ENCODE results near the gene MTG2. TPM values are rescaled to one million over a fixed set of nuclear protein-coding genes. Genes with fewer than 3 reads are reported as not detected.
A peak's percentile ranks its signal among the peaks of the same experiment; 100 is the strongest.

The MTG2 gene
- total RNA-seq, 1 experiment from 2014 or later, result 110 TPM

DNA sequence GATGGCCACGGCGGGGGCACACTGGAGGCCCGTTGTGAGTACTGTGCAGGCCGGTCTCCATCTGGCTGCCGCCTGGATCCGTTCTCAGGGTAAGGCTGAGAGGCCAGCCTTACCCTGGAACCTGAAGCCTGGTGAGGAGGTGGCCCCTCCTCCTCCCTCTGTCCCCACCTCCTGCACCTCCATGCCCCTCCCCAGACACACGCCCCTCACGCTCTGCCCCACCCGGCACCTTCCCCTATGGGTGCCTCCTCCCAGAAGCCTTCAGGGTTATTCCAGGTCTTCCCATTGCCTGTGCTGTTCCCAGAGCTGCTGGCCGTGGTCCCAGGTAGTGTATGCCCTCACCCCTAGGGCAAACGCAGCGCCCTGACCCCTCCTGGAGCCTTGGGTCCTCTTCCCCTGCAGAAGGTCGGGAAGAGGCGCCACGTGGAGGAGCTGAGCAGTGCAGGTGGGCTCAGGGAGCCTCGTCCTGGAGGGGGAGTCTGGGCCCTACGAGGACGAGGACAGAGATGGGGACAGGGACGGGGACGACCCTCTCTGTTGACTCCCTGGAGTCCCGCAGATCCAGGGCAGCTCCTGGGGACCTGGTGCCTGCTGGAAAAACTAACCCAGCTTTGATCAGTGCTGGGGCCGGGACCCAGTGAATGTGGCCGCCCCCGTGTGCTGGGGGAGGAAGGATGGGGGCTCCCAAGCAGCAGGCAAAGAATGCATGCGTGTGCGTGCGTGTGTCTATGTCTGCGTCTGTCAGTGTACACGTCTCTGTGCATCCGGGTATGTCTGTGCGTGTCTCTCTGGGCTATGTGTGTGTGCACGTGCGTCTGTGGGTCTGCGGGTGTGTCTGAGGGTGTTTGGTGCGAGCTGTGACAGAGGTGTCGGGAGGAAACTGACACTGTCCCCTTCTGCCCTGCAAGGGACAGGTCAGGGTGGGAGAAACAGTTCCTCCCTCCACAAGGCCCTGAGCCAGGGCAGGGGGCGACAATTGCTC lies 45.4 kb downstream of the MTG2 start:
- BruUV-seq (replicated peaks), result no TSS peak
- peaks cover 14% of the 10 kb centered on the region for H3K27me3 Mint-ChIP-seq (ENCODE audit: insufficient read depth, unreplicated experiment)
- Histone ChIP-seq H3K36me3 (ENCODE audit: control insufficient read depth, insufficient read depth, low read length) (no peaks in the 10 kb centered on the region), H3K4me3 (ENCODE audit: low read depth, low read length) (no peak overlapping the region), H3K4me1 (no peaks in the 10 kb centered on the region), H3K9me3 (peaks cover 4% of the 10 kb centered on the region; the same call in 1 of the 2 replicates), H3K27me3 (replicated peaks; ENCODE audit: control insufficient read depth, insufficient read depth, low read length) (peaks cover 11% of the 10 kb centered on the region)
- no peaks in the 10 kb centered on the region for H3K36me3 Mint-ChIP-seq (ENCODE audit: insufficient read depth, unreplicated experiment)
- H3K27ac Mint-ChIP-seq (ENCODE audit: unreplicated experiment), result no peak overlapping the region
- intact Hi-C loops (cut with micrococcal nuclease; ENCODE audit: unreplicated experiment), result no loop called here
- POLR2A ChIA-PET, result no interaction called here
- no peaks in the 10 kb centered on the region for H3K4me1 Mint-ChIP-seq (ENCODE audit: low read depth, unreplicated experiment)
- no peak overlapping the region for H3K4me3 Mint-ChIP-seq (ENCODE audit: unreplicated experiment)
- peak; percentile 60 to 78 for DNase-seq
- H3K9me3 Mint-ChIP-seq (ENCODE audit: unreplicated experiment), result no peaks in the 10 kb centered on the region
- CTCF ChIA-PET, result no interaction called here
- no peak for TF ChIP-seq CTCF (IDR thresholded peaks at IDR 0.05; ENCODE audit: insufficient read depth in 1 of 2, low read depth in 1 of 2, low read length in 1 of 2, severe bottlenecking in 1 of 2, unreplicated experiment in 1 of 2)

DNA sequence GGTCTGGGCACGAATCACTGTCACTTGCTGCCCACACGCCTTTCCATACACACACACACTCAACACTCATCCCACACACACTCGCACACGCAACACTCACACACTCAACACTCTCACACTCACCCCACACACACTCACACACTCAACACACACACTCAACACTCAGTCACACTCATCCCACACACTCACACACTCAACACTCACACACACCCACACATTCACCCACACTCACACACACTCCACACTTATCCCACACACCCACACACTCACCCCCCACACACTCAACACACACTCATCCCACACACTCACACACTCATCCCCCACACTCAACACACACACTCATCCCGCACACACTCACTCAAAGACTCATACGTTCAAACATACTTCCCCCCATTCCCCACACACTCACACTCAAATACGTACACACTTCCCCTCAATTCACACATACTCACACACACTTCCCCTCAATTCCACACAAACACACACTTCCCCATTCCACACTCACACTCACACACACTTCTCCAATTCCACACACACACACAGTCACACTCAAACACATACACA lies 46.2 kb downstream of the MTG2 start:
- Histone ChIP-seq H3K9me3 (peaks cover 4% of the 10 kb centered on the region; the same call in 1 of the 2 replicates), H3K36me3 (ENCODE audit: control insufficient read depth, insufficient read depth, low read length) (no peaks in the 10 kb centered on the region), H3K4me3 (ENCODE audit: low read depth, low read length) (no peak overlapping the region), H3K4me1 (no peaks in the 10 kb centered on the region), H3K27me3 (replicated peaks; ENCODE audit: control insufficient read depth, insufficient read depth, low read length) (peaks cover 8% of the 10 kb centered on the region)
- Mint-ChIP-seq H3K27me3 (ENCODE audit: insufficient read depth, unreplicated experiment) (peaks cover 14% of the 10 kb centered on the region), H3K36me3 (ENCODE audit: insufficient read depth, unreplicated experiment) (no peaks in the 10 kb centered on the region), H3K9me3 (ENCODE audit: unreplicated experiment) (no peaks in the 10 kb centered on the region), H3K4me1 (ENCODE audit: low read depth, unreplicated experiment) (no peaks in the 10 kb centered on the region), H3K27ac (ENCODE audit: unreplicated experiment) (no peak overlapping the region), H3K4me3 (ENCODE audit: unreplicated experiment) (no peak overlapping the region)
- intact Hi-C loops (cut with micrococcal nuclease; ENCODE audit: unreplicated experiment), result no loop called here
- no peak for DNase-seq
- BruUV-seq (replicated peaks), result no TSS peak
- no peak for TF ChIP-seq CTCF (IDR thresholded peaks at IDR 0.05; ENCODE audit: insufficient read depth in 1 of 2, low read depth in 1 of 2, low read length in 1 of 2, severe bottlenecking in 1 of 2, unreplicated experiment in 1 of 2)
- ChIA-PET CTCF (no interaction called here), POLR2A (no interaction called here)

DNA sequence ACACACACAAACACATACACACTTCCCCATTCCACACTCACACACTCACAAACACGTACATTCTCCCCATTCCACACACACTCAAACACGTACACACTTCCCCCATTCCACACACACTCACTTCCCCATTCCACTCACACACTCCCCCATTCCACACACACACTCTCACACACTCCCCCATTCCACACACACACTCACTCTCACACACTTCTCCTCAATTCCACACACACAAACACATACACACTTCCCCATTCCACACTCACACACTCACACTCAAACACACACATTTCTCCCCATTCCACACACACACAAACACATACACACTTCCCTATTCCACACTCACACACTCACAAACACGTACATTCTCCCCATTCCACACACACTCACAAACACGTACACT lies 46.8 kb downstream of the MTG2 start:
- POLR2A ChIA-PET, result no interaction called here
- no peaks in the 10 kb centered on the region for H3K36me3 Mint-ChIP-seq (ENCODE audit: insufficient read depth, unreplicated experiment)
- H3K36me3 ChIP-seq (ENCODE audit: control insufficient read depth, insufficient read depth, low read length), result no peaks in the 10 kb centered on the region
- peaks cover 8% of the 10 kb centered on the region for H3K27me3 Mint-ChIP-seq (ENCODE audit: insufficient read depth, unreplicated experiment)
- CTCF ChIA-PET, result no interaction called here
- no peaks in the 10 kb centered on the region for H3K4me1 ChIP-seq
- peaks cover 4% of the 10 kb centered on the region; the same call in 1 of the 2 replicates for H3K9me3 ChIP-seq
- no TSS peak for BruUV-seq (replicated peaks)
- no peaks in the 10 kb centered on the region for H3K4me1 Mint-ChIP-seq (ENCODE audit: low read depth, unreplicated experiment)
- no peak for DNase-seq
- no peak overlapping the region for H3K4me3 Mint-ChIP-seq (ENCODE audit: unreplicated experiment)
- peaks cover 4% of the 10 kb centered on the region; the same call in 1 of the 2 replicates for H3K27me3 ChIP-seq (replicated peaks; ENCODE audit: control insufficient read depth, insufficient read depth, low read length)
- intact Hi-C loops (cut with micrococcal nuclease; ENCODE audit: unreplicated experiment), result no loop called here
- no peak overlapping the region for H3K27ac Mint-ChIP-seq (ENCODE audit: unreplicated experiment)
- no peak for TF ChIP-seq CTCF (IDR thresholded peaks at IDR 0.05; ENCODE audit: insufficient read depth in 1 of 2, low read depth in 1 of 2, low read length in 1 of 2, severe bottlenecking in 1 of 2, unreplicated experiment in 1 of 2)
- H3K4me3 ChIP-seq (ENCODE audit: low read depth, low read length), result no peak overlapping the region
- no peaks in the 10 kb centered on the region for H3K9me3 Mint-ChIP-seq (ENCODE audit: unreplicated experiment)

All from Caco-2 (cell line).